A549 treated with ZK216348 at 1 μM for 4 hours (cell line): ENCODE data around the gene BARHL1. TPM values are rescaled to one million over a fixed set of nuclear protein-coding genes. Genes with fewer than 3 reads are reported as not detected.

Experiments used
- total RNA-seq: library from RNA; stranded (reverse); fragments of 200-300 nt; extraction: Qiagen RNA extraction; gene quantifications from 5 replicates; pipeline ENCODE4 v1.2.3, GENCODE V29; 2022; ENCODE audit warnings: low read depth

BARHL1 gene
- not detected in 5 replicates for total RNA-seq

DNA sequence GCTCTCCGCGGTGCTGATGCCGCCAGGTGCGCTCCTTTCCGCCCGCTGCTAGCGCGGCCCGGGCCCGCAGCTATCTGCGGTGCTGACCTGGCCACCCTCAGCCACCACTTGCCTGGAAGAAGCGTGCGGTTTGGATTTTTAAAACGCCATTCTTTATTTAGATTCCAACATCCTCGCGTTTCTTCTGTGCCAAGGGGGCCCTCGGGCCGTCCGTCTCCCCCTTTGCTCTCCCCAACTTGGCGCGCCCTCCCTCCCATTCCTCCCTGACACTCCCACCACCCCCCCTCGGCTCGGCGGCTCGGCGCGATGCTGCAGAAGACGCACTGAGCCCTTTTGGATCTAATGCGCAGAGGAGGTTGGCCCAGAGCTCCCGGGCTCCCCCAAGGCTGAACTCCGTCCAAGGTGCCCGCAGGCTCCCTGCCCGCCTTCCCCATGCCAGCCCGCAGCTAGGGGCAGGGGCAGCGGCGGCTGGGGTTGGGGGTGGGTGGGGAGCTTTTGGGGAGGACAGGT is at the start of gene BARHL1:
BARHL1 (plus strand) TSS at position 331 of the 510 bp plus-strand sequence. CDS start 192 bp downstream, outside the sequence.

Other genes starting within 250 kb of the BARHL1 start
- 18.7 to 22.2 TPM (median 20.9 TPM) in 5 replicates for gene SETX, start 227.6 kb upstream of the BARHL1 start, total RNA-seq
- gene TTF1, start 175.8 kb upstream of the BARHL1 start, total RNA-seq, result 12.5 to 20.8 TPM (median 14.3 TPM) in 5 replicates
- not detected in 5 replicates for gene CFAP77, start 172.4 kb upstream of the BARHL1 start, total RNA-seq
- gene DDX31, start 87.4 kb downstream of the BARHL1 start, total RNA-seq, result 23.7 to 29.8 TPM (median 27.2 TPM) in 5 replicates
- 15.2 to 20.9 TPM (median 17.4 TPM) in 5 replicates for gene GTF3C4, start 87.9 kb downstream of the BARHL1 start, total RNA-seq